Stimulated activated CD4-positive, alpha-beta T cell treated with anti-CD3 and anti-CD28 coated beads, Interleukin-4, amount 100 ng/mL, for 24 hours (primary cell): ENCODE data around the gene ZFYVE28.
A peak's percentile ranks its signal among the peaks of the same experiment; 100 is the strongest.

Source experiments
- DNase-seq: peaks from one replicate; pipeline ENCODE4 v3.0.0-alpha.2; 2020

Gene ZFYVE28

DNA sequence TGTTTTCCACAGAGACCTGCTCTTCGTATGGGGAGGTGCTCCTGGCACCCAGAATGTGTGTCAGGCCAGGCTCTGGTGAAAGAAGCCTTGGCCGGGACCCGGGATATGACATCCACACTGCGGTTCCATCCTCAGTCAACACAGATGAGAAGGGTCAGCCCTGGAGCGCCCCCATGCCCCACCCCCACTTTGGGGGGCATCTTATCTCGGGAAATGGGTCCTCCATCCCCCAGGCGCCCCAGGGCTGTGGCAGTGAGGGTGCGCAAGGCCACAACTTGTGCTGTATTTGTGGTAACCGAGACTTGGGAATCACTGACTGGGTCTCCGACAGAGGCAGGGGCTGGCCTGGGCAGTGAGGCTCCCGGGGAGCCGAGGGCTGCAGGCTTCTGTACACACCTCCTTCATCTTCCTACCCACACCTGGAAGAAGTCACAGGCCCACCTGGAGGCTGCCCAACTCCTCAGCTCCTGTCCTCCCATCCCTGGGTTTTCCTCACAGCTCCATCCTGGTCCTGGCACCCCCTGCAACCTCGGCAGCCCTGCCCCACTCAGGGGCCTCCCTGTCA, 8.3 kb upstream of the ZFYVE28 start:
- no peak for DNase-seq

DNA sequence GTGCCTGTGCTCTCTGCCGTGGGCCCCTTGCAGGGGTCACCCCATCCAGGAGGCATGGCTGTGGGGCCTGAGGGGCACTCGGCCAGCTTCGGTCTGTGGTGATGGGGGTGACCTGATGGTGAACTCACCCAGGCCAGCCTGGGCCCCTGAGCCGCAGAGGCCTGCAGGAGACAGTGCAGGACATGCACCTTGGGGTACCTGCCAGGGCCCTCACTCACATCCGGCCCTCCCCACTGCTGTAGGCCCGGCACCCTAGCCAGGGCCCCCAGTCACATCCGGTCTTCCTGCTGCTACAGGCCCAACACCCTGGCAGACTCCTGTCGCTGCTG, 7.6 kb upstream of the ZFYVE28 start:
- no peak for DNase-seq

- DNase-seq: no peak
Observed at GRCh38 chr4:2425386-2426068, 7.1 kb upstream of the ZFYVE28 start.

DNA sequence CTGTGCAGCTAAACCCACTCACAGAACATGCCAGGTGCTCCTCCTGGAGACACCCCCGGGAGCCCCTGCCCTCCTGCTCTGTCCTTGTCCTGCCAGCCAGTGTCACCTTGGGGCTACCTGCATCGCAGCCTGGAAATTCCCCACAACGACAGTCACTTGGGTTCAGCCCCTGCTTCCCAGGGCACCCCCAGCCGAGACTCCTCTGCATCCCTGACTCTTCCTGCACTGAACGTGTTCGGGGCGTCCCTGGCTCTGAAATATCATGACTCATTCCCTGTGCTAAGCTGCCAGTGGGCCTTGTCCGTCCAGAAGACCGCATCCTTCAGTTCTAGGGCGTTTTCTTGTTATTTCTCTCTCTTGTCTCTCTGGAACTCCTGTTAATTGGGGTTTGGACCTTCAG, 6.1 kb upstream of the ZFYVE28 start:
- no peak for DNase-seq

DNA sequence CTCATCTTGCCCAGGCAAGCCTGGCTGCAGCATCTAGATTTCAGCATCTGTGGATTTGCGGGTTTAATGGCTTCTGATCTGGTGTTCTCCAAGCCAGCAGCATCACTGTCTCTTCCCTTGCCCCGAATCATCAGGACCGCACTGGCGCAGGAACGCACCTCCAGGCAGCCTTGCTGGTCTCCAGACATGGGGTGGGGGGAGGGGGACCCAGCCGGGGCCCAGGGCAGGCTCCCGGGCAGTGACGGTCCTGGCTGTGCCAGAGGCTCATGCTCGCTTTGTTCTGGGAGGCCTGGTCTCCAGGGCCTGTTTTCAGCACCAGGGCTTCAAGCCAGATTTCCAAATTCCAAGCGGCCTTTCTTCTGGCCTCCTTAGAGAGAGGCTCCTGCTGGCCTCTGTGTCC, 5.2 kb upstream of the ZFYVE28 start:
- no peak for DNase-seq

DNA sequence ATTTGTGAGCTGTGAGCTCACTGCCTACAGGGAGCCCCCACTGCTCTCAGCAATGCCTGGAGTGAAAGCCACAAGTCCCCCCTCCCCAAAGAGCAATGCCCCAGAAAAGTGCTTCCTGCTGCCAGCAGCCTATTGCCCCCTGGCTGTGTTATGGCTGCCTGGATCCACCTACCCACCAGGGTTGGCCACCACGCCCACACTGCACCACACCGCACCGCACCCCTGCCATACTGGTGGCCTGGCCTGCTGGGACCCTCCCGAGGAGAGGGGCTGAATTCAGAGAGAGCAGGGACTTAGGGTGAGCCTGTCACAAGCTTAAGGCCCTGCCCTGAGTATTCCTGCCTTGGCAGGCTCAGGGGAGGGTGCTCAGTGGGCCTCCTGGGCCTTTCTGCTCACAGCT, 4.6 kb upstream of the ZFYVE28 start:
- no peak for DNase-seq

DNA sequence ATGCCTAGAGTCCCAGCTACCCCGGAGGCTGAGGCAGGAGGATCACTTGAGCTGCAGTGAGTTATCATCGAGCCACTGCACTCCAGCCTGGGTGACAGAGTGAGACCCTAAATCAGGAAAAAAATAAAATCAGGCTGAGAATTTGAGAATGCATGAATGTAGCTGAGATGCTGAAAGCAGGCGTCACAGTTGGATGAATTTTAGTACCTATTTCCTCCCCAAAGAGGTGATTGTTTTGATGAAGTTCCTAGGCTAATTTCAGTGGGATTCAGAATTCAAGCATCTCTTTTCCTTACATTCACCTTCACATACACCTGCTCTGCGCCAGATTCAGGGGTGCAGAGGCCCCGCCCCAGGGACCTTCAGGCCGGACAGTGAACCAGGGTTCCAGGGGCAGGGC, 3.5 kb upstream of the ZFYVE28 start:
- no peak for DNase-seq

DNA sequence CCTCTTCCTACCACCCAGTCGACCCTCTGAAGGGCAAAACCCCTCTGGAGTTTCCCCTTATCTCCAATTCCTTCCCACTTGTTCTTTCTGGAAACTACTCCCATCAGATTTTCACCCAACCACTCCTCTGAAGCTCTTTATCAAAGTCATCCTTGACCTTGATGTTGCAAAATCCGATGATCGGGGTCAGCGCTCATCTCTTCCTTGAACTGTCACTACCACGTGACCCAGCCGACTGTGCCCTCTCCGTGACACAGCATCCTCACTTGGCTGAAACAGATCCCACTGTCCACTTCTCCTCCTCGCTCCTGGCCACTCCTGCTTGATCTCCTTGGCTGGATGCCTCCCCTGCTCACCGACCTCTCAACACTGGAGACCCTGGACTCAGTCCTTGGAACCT, 1.4 kb upstream of the ZFYVE28 start:
- DNase-seq: no peak

- DNase-seq: peak; percentile 98
Observed at GRCh38 chr4:2418650-2419571, 466 bp upstream of the ZFYVE28 start, which contains the start of gene CFAP99. Gene CFAP99, plus strand, starts transcription at chr4:2418955.

- no peak for DNase-seq
Observed at GRCh38 chr4:2417226-2417764, 1.1 kb downstream of the ZFYVE28 start.

DNA sequence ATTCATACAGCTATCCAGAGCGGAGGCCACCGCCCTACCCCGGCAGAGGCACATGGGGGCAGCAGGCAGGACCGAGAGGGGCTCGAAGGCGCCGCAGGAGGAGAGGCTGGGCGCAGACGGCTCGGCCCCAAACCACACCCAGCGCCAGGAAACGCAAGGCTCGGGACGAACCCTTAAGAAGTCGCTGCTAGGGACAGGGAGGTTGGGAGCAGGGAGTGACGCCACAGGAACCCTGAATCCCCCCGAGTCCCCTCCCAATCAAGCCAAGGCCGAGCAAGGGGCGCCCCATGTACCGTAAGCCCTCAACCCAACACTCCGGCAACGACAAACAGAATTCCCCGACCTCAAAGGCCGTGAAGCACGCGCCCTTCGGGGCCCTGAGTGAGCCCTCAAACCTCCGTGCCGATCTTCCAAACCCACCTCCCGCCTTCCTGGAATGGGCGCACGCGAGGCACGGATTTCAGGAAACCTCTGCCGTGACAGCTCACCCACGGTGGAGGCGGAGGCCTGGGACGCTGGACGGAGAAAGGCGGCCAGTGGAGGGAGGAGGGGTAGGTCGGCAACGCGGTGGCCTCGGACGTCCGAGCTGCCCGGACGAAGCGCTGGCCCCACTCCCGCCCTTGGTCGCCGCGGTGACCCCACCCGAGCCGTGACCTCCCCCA, 1.8 kb downstream of the ZFYVE28 start:
- DNase-seq: peak; percentile 20

DNA sequence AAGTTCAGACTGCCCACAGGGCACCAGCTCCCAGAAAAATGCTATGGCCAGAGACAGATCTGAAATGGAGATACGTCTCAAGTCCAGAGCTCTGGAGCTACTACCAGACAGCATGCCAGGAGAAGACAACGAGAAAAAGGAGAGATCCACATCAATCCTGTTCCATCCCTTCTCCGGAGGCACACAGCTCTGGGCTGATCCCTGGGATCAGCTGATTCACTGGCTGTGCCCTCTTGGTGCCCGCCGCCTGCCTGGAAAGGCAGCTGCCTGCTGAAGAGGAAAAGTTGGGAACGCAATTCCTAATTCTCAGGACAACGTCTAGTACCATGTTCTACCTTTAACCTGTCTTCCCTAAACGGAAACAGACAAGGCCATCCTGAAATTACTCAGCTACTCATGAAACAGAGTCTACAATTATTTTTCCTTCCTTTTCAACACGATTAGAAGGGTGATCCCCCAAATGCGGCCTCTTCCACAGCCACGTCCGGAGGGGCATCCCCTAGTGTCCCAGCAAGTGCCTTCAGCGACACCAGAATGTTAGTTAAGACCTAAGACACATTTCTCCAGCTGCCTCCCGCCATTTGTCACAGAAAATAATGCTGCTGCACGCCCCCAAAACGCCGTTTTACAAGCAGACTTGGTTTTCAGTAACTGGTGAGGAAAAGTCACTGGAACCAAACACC, 2.4 kb downstream of the ZFYVE28 start:
- no peak for DNase-seq

DNA sequence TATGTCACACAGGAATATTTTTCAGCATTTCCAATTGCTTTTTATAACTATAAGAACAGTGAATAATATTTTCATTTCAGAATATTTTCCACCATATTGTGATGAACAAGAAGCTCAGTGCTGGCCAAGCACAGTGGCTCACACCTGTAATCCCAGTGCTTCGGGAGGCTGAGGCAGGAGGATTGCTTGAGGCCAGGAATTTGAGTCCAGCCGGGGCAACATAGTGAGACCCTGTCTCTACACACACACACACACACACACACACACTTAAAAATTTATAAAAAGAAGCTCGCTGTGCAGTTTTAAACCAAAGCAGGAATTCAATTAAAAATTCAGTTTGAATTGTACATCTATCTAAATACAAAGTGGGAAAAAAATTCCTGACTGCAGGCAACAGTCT, 3.2 kb downstream of the ZFYVE28 start:
- DNase-seq: no peak

DNA sequence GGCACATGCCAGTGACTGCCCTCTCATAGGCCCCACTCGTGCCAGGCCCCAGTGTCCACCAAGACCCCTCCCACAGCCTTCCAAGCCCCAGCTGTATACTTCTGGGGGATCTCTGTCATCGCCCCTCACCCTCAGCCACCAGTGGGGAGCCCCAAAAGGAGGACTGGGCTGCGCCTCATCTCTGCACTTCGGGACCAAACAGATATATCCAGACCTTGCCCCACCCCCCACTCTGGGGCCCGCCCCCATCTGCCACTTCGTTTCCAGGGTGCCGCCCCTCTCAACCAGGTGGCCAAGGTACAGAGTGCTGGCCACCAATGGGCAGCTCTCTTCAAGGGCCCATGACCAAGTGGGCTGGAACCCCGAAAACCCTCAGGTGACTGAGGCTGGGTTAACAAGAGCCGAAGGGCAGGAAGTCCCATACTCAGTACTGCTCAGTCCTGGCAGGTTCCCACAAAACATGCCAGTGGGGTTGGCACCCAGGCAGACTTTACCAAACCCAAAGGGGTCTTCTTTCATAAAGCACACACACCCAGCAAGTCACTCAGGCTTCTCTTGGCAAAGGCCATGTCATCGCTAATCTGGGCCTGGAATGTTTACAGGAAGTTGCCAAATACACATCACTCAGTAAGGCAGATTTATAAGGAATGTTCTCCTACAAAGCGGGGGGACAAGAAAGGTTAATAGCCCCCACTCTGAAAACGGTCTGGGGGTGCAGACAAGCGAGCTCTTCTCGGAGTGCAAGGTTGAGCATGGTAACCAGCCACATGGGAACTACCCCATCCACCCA, 4.4 kb downstream of the ZFYVE28 start:
- peak; percentile 26 for DNase-seq

DNA sequence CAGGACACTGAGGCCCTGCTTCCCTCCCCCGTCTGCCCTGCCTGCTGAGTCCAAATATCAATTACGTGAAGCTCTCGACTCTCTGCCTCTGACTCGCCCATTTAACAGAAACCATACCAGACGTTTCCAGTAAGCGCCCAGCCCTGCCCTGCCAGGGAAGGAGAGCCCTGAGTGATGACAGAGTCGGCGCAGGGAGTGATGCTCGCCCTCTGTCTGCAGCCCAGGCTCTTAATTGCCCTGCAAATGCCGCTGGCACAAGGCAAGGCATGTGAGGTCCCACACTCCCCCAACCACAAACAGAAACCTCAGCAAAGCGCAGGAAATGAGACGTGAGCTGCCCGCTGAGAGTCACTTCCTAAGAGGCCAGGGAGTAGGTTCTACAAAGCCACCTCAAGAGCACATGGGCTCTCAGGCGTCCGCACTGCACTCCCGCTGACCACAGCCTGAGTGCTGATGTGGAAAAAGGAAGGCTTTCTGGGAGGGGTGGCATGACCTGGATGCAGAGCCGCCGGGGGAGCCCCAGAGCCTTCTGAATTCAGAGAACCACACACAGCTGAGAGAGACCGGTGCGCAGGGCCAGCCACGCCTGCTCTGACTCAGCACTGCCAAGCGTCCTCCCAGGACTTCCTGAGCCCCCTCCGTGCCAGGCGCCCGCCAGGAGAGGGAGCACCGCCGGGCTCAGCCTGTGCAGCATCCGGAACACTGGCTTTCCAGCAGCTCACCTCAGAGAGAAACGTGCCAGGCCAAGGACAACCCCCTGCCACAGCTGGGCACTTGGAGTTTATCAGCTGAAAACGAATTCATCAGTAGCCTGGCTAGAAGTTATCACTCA, 5.3 kb downstream of the ZFYVE28 start:
- DNase-seq: peak; percentile 82

DNA sequence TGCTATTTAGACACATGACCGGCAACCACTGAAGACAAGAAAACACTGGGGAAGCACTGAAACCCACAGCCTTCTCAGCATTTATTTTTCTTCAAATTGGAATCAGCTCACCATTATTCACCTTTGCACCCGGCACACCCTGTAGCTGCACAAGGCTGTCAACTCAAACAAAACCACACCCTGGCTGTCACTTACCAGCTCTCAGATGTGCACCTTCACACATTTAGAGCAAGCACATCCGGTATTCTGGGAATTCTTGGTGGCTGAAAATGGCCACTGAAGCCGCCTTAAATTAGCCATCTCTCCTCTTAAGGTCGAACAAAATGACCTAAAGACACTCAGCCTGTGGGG, 5.9 kb downstream of the ZFYVE28 start:
- peak; percentile 71 for DNase-seq

DNA sequence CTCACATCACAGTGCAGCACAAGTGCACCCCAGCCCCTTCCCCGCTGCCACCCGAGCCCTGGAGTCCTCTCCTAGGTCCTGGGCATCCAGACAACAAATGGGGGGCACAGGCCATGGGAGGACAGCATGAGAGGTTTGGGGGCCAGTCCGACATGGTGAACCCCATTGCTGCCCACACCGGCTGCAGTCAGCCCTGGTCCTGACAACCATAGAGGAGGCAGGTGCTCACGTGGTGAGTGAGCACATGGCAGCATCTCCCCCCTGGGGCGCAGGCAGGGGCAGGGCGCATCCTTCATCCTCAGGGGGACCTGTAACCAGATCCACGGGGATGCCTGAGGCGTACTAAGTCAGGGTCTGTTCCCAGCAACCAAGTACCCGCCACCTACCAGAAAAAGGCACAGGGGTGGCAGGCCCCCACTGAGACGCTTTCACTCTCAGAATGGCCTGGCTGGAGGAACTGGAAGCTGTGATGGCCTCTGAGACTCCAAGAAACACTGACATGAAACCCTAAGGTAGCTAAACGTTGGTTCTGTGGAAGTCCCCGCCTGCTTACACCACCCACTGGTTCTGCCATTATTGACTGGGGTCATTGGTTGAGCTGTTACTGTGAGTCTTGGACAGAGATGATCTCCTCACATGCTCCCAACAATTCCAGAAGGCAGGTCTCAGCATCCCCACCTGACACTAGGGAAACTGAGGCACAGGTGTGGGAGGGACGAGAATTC, 6.5 kb downstream of the ZFYVE28 start:
- peak; percentile 27 for DNase-seq

GRCh38 chr4:2409381-2409783, 9.1 kb downstream of the ZFYVE28 start:
- DNase-seq: no peak

DNA sequence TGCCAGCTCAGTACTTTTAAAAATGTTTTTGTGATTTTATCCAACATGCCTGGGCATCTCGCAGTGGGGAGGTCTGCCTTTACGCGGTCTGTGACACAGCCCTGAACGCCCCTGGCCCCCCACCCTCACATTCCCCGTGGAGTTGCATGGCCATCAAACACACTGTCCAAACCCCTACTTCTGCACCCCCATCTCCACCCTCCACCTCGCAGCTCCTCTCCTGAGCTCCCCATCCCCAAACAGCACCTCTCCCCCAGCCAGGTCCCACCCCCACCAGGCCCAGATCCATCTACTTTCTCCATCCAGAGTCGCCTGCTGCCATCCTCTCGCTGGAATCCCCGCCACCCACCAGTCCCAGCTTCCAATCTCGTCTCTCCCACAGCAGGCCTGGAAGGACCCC, 9.5 kb downstream of the ZFYVE28 start:
- no peak for DNase-seq

DNA sequence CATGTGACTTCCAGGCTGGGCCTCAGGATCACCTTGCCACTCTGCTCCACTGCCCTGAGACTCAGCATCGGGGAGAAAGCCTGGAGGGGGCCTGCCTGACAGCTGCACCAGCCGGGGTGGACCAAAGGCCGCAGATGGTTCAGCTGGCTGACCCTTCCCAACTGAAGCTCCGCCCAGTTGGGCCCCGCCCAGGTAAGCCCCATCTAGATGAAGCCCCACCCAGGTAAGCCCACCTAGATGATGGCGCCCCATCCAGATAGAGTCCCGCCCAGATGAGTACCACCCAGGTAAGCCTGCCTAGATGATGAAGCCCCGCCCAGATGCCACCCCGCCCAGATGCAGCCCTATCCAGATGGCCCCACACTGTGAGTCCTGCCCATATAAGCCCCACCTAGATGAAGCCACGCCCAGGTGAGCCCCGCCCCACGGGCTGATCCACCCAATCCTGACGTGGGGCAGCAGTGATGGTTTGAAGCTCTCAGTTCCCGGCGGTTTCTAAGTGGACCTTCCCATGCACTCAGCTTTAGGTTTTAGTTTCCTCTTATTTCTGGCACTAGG, 10.0 kb downstream of the ZFYVE28 start:
- DNase-seq: no peak
